Type B pancreatic cell (in vitro differentiated cells): ENCODE results near the gene IPCEF1. TPM values are rescaled to one million over a fixed set of nuclear protein-coding genes. Genes with fewer than 3 reads are reported as not detected.

Source experiments
- DNase-seq: peaks from one replicate; pipeline ENCODE4 v3.0.0; 2021; ENCODE audit warnings: mixed read lengths; ENCODE audit not compliant: unreplicated experiment; ENCODE audit errors: extremely low spot score
- H3K27ac Mint-ChIP-seq: 2 replicates; pipeline ENCODE4 v1.8.0; 2021; ENCODE audit warnings: mild to moderate bottlenecking, mixed read lengths
- H3K27me3 Mint-ChIP-seq: 2 replicates; pipeline ENCODE4 v1.8.0; 2021; ENCODE audit warnings: mixed read lengths
- H3K36me3 Mint-ChIP-seq: 2 replicates; pipeline ENCODE4 v1.8.0; 2021; ENCODE audit warnings: mixed read lengths
- H3K4me1 Mint-ChIP-seq: one replicate; pipeline ENCODE4 v1.8.0; 2021; ENCODE audit warnings: mixed read lengths; ENCODE audit not compliant: unreplicated experiment
- H3K4me3 Mint-ChIP-seq: 2 replicates; pipeline ENCODE4 v1.8.0; 2021; ENCODE audit warnings: mild to moderate bottlenecking, mixed read lengths
- H3K9me3 Mint-ChIP-seq: 2 replicates; pipeline ENCODE4 v1.8.0; 2021; ENCODE audit warnings: mixed read lengths
- CTCF ChIP-seq: fragments of 200-600 bp; sonication (generic); conservative IDR thresholded peaks from 2 replicates; pipeline ENCODE4 v1.5.0; 2021; ENCODE audit warnings: antibody characterized with exemption, mild to moderate bottlenecking
- total RNA-seq: library from RNA; stranded (reverse); gene quantifications from 2 replicates; pipeline ENCODE4 v1.2.1, GENCODE V29; 2021; ENCODE audit warnings: low replicate concordance

Gene IPCEF1
- total RNA-seq, 1 donor from 2014 or later = 1.0 TPM

DNA sequence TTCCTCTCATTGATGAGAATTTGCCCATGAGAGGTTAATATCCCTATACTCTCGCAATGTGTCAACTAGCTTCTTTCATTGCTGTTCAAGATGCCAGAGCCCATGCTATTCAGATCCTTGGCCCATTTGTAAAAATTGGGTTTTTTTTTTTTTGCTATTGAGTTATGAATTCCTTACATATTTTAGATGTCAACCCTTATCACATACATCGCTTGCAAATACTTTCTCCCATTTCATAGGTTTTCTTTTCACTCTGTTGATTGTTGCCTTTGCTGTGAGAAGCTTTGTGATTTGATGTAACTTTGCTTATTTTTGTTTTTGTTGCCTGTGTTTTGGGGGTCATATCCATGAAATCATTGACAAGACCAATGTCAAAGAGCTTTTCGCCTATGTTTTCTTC, 32.2 kb upstream of the IPCEF1 start:
- no peak for DNase-seq
- Mint-ChIP-seq H3K27me3 (no peaks in the 10 kb centered on the region), H3K9me3 (peaks cover 11% of the 10 kb centered on the region), H3K4me3 (no peak overlapping the region), H3K27ac (no peak overlapping the region), H3K4me1 (peaks cover 4% of the 10 kb centered on the region), H3K36me3 (peaks cover 4% of the 10 kb centered on the region)
- TF ChIP-seq CTCF = no peak

DNA sequence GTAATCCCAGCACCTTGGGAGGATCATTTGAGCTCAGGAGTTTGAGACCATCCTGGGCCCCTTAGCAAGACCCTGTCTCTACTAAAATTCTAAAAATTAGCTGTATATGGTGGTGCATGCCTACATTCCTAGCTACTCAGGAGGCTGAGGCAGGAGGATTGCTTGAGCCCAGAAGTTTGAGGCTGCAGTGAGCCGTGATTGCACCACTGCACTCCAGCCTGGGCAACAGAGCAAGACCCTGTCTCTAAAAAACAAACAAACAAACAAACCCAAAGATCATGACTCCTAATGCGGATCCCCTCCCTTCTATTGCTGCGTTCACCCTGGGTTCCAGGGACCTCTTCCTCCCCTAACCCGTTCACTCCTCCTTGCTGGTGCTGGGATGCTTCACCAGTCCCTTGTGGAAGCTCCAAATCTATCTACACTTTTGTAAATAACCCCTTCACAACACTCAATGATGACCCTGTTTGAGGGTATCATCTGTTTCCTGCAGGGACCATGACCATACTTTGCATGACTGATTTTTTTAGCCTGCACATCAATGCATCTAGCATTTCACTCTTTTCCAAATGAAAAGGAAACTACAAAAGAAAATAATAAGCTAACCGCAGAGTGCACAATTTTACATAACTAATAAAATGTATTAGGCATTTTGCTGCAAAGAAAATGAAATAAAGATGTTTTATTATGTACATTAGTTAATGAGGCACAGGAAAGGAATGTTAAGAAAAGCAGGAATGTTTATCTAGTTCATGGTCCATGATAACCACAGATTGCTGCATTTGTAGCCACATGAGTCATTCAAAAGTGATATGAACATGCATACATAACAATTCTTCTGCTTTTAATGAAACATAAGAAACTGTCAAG, 30.5 kb upstream of the IPCEF1 start:
- no peak for DNase-seq
- peaks cover 4% of the 10 kb centered on the region for H3K4me1 Mint-ChIP-seq
- TF ChIP-seq CTCF = no peak
- no peaks in the 10 kb centered on the region for H3K27me3 Mint-ChIP-seq
- H3K27ac Mint-ChIP-seq = no peak overlapping the region
- H3K9me3 Mint-ChIP-seq = peaks cover 11% of the 10 kb centered on the region
- peaks cover 4% of the 10 kb centered on the region for H3K36me3 Mint-ChIP-seq
- no peak overlapping the region for H3K4me3 Mint-ChIP-seq

DNA sequence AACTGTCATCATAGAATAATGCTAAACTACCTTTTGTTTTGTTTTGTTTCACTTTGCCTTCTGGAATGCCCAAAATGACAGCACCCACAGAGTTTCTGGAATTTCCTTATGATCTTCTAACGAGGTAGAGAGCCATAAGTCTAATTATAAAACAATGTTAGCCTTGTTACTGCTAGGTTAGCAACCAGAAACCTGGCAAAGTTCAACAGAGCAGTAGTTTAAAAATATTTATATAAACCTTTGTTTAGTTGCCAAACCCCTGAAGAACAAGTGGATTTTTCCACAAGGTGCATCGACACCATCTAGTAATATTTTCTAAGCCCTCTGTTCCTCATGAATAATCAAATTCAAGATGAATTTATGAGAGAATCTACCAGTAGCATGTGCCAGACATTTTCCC, 27.6 kb upstream of the IPCEF1 start:
- Mint-ChIP-seq H3K36me3 (peaks cover under 1% of the 10 kb centered on the region), H3K27ac (no peak overlapping the region), H3K4me3 (no peak overlapping the region), H3K27me3 (no peaks in the 10 kb centered on the region), H3K9me3 (peaks cover 7% of the 10 kb centered on the region), H3K4me1 (peaks cover 12% of the 10 kb centered on the region)
- no peak for TF ChIP-seq CTCF
- no peak for DNase-seq

GRCh38 chr6:154383273-154383672, 26.7 kb upstream of the IPCEF1 start:
- Mint-ChIP-seq H3K4me1 (peaks cover 12% of the 10 kb centered on the region), H3K27ac (no peak overlapping the region), H3K4me3 (no peak overlapping the region), H3K36me3 (no peaks in the 10 kb centered on the region), H3K9me3 (peaks cover 1% of the 10 kb centered on the region), H3K27me3 (no peaks in the 10 kb centered on the region)
- no peak for DNase-seq
- no peak for TF ChIP-seq CTCF

DNA sequence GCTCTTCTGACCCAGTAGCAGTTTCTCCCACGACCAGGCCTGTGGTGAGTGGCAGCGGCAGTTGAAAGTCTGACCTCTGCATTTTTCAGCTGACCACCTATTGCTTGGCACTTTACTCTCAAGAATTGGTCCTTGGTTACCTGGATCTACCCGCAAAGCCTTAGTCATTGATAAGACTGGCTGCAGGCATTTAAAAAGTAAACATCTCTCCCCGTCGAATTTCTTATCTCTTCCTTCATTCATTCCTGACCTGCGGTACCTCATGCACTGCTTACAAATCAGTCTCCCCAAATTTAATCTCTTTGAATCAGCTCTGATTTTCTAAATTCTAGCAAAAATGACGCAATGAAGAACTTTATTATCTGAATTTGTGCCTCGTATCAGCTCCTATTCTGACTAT, 26.1 kb upstream of the IPCEF1 start:
- Mint-ChIP-seq H3K36me3 (no peaks in the 10 kb centered on the region), H3K4me1 (peaks cover 12% of the 10 kb centered on the region), H3K4me3 (no peak overlapping the region), H3K27me3 (no peaks in the 10 kb centered on the region), H3K9me3 (no peaks in the 10 kb centered on the region), H3K27ac (no peak overlapping the region)
- TF ChIP-seq CTCF = no peak
- DNase-seq = no peak
